ENCODE results near the gene IDI1. TPM values are rescaled to one million over a fixed set of nuclear protein-coding genes. Genes with fewer than 3 reads are reported as not detected.
"Not testable (repeated sequence)": the region's sequence is repeated elsewhere in the genome, so short reads cannot be mapped to it uniquely, and the experiment has no call there.

The IDI1 gene
- total RNA-seq, 4 donors from 2014 or later = 29.8 to 67.5 (median 60.4) TPM

- TF ChIP-seq, protein P1, sequence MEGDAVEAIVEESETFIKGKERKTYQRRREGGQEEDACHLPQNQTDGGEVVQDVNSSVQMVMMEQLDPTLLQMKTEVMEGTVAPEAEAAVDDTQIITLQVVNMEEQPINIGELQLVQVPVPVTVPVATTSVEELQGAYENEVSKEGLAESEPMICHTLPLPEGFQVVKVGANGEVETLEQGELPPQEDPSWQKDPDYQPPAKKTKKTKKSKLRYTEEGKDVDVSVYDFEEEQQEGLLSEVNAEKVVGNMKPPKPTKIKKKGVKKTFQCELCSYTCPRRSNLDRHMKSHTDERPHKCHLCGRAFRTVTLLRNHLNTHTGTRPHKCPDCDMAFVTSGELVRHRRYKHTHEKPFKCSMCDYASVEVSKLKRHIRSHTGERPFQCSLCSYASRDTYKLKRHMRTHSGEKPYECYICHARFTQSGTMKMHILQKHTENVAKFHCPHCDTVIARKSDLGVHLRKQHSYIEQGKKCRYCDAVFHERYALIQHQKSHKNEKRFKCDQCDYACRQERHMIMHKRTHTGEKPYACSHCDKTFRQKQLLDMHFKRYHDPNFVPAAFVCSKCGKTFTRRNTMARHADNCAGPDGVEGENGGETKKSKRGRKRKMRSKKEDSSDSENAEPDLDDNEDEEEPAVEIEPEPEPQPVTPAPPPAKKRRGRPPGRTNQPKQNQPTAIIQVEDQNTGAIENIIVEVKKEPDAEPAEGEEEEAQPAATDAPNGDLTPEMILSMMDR (IDR thresholded peaks at IDR 0.05) = no peak
- DNase-seq (ENCODE audit: low spot score) = no peak
- no peak for ATAC-seq (ENCODE audit: low FRiP score)
Observed at GRCh38 chr10:1022413-1022812, 26.5 kb downstream of the IDI1 start.

GRCh38 chr10:1020958-1021357, 28.0 kb downstream of the IDI1 start:
- ATAC-seq (ENCODE audit: low FRiP score) (no peak), DNase-seq (ENCODE audit: low spot score) (no peak)
- TF ChIP-seq, protein P1 (IDR thresholded peaks at IDR 0.05) = no peak

GRCh38 chr10:1020460-1020859, 28.5 kb downstream of the IDI1 start:
- DNase-seq (ENCODE audit: low spot score) (no peak), ATAC-seq (ENCODE audit: low FRiP score) (no peak)
- TF ChIP-seq, protein P1 (IDR thresholded peaks at IDR 0.05) = no peak

DNA sequence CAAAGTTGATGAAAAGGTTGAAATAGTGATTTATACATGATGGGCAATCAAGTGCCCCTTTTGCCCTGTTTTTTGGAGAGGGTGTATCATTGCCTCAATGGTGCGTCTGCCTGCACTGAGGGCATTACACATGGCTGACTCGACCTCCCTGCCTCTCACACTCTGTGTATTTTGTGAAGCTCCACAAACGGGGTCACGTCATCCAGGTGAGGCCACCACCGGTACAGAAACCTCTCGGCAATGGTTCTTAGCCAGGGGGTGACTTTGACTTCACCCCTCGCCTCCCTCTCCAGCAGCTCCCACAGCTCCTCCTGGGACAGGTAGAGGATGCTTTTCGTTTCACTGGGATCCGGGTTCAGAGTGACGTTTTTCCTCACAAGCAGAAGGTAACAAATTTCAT, 29.6 kb downstream of the IDI1 start:
- ATAC-seq (ENCODE audit: low FRiP score) (no peak), DNase-seq (ENCODE audit: low spot score) (no peak)
- TF ChIP-seq, protein P1 (IDR thresholded peaks at IDR 0.05) = no peak

GRCh38 chr10:1015688-1016087, 33.2 kb downstream of the IDI1 start:
- no peak for DNase-seq (ENCODE audit: low spot score)
- ATAC-seq (ENCODE audit: low FRiP score) = no peak
- TF ChIP-seq, protein P1 (IDR thresholded peaks at IDR 0.05) = no peak

GRCh38 chr10:1011696-1012095, 37.2 kb downstream of the IDI1 start:
- DNase-seq (ENCODE audit: low spot score) = no peak
- ATAC-seq (ENCODE audit: low FRiP score) = no peak
- TF ChIP-seq, protein P1 (IDR thresholded peaks at IDR 0.05) = no peak

GRCh38 chr10:1010703-1011102, 38.2 kb downstream of the IDI1 start:
- DNase-seq (ENCODE audit: low spot score) = no peak
- TF ChIP-seq, protein P1 (IDR thresholded peaks at IDR 0.05) = no peak
- peak; percentile 12 for ATAC-seq (ENCODE audit: low FRiP score)

DNA sequence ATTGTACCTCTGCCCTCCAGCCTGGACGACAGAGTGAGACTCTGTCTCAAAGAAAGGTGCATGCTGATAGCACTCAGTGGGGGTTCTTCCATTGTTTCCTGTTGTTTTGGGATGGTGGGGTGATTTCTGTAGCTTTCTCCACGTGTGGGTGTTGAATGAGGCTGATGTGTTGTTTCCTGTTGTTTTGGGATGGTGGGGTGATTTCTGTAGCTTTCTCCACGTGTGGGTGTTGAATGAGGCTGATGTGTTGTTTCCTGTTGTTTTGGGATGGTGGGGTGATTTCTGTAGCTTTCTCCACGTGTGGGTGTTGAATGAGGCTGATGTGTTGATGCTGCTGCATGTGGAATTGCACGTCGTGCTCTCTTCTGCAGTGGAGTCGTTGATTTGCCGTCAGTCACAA, 39.0 kb downstream of the IDI1 start:
- DNase-seq (ENCODE audit: low spot score); ATAC-seq (ENCODE audit: low FRiP score): not testable (repeated sequence)
